Cardiac muscle cell (in vitro differentiated cells and primary cell): ENCODE measurements around the gene RIC8B. TPM values are rescaled to one million over a fixed set of nuclear protein-coding genes. Genes with fewer than 3 reads are reported as not detected.
"Not testable (repeated sequence)": the region's sequence is repeated elsewhere in the genome, so short reads cannot be mapped to it uniquely, and the experiment has no call there.

Experiments used
- DNase-seq, 2 donors: peaks; one replicate each; pipeline versions ENCODE4 v3.0.0 to v3.0.0-alpha.2; 2010 to 2017; ENCODE audit warnings: low read depth in 1 of 2, low spot score in 1 of 2
- H3K27ac ChIP-seq: fragments of 200-600 bp; sonication (generic); 2 replicates; pipeline ENCODE4 v1.5.1; 2016
- H3K27me3 ChIP-seq: fragments of 200-600 bp; sonication (generic); 2 replicates; pipeline ENCODE4 v1.6.0; 2016; ENCODE audit warnings: control low read depth
- H3K36me3 ChIP-seq: fragments of 200-600 bp; sonication (generic); 2 replicates; pipeline ENCODE4 v1.5.1; 2016; ENCODE audit warnings: control low read depth
- H3K4me1 ChIP-seq: fragments of 200-600 bp; sonication (generic); 2 replicates; pipeline ENCODE4 v1.8.1; 2017; ENCODE audit warnings: low read depth, mild to moderate bottlenecking, mixed run types
- H3K4me3 ChIP-seq: fragments of 200-600 bp; sonication (generic); 2 replicates; pipeline ENCODE4 v1.5.1; 2016; ENCODE audit warnings: mild to moderate bottlenecking
- H3K9me3 ChIP-seq: fragments of 200-600 bp; sonication (generic); 2 replicates; pipeline ENCODE4 v1.5.1; 2017; ENCODE audit warnings: low read depth, mild to moderate bottlenecking, control low read depth
- CTCF ChIP-seq: IDR thresholded peaks from 2 replicates; pipeline ENCODE4 v1.5.1; 2012; ENCODE audit warnings: low read depth, mild to moderate bottlenecking, low read length
- polyA plus RNA-seq: library from polyadenylated mRNA; unstranded; fragments of >200 nt; fragmentation: Nextera tagmentation; extraction: Ambion mirVana; gene quantifications from 2 replicates; pipeline ENCODE4 v1.2.1, GENCODE V29; 2016
- total RNA-seq: library from RNA; depleted of rRNA; stranded (reverse); fragments of >200 nt; gene quantifications from 2 replicates; pipeline ENCODE4 v1.2.3, GENCODE V29; 2016

The RIC8B gene
- 13.9 and 16.6 TPM in 2 replicates for total RNA-seq
- polyA plus RNA-seq, result 15.7 and 29.8 TPM in 2 replicates

GRCh38 chr12:106774005-106774807 lies at the start of gene RIC8B:
TSS of gene RIC8B (plus strand) at chr12:106774682. CDS start at chr12:106774746, 64 bp downstream.
- H3K36me3 ChIP-seq, result no peaks in the 10 kb centered on the region
- H3K27me3 ChIP-seq, result no peaks in the 10 kb centered on the region
- H3K4me1 ChIP-seq, result peaks cover 16% of the 10 kb centered on the region
- H3K27ac ChIP-seq, result peak within 1 kb of the TSS; percentile 91
- no peaks in the 10 kb centered on the region for H3K9me3 ChIP-seq
- peak within 1 kb of the TSS; percentile 76 for H3K4me3 ChIP-seq
- DNase-seq, result peak; percentile 98 to 99
- no peak for TF ChIP-seq CTCF

DNA sequence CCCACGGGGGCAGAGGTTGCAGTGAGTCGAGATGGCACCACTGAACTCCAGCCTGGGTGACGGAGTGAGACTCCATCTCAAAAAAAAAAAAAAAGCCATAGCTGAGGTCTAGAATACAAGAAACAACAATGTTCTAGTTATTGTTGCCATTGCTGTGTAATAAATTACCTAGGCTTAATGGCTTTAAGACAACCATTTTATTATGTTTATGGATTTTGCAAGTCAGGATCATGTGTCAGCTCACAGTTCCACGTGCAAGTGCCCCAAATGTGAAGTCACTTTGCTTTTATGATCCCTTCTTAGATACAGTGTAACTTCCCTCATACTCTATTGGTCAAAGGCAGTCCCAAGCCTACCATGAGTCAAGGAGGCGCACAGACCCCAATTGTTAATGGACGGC lies 49.5 kb upstream of the RIC8B start:
- Histone ChIP-seq H3K9me3 (no peaks in the 10 kb centered on the region), H3K27ac (no peak overlapping the region), H3K4me1 (peaks cover 16% of the 10 kb centered on the region), H3K27me3 (no peaks in the 10 kb centered on the region), H3K4me3 (no peak overlapping the region), H3K36me3 (no peaks in the 10 kb centered on the region)
- TF ChIP-seq CTCF, result no peak
- DNase-seq, result no peak

GRCh38 chr12:106726603-106727202 lies 47.8 kb upstream of the RIC8B start:
- DNase-seq, result peak in 1 of 2 donors; percentile 65
- not testable (repeated sequence) for H3K9me3 ChIP-seq, H3K4me3 ChIP-seq, H3K27ac ChIP-seq, H3K36me3 ChIP-seq, H3K27me3 ChIP-seq
- H3K4me1 ChIP-seq, result peaks cover 16% of the 10 kb centered on the region

DNA sequence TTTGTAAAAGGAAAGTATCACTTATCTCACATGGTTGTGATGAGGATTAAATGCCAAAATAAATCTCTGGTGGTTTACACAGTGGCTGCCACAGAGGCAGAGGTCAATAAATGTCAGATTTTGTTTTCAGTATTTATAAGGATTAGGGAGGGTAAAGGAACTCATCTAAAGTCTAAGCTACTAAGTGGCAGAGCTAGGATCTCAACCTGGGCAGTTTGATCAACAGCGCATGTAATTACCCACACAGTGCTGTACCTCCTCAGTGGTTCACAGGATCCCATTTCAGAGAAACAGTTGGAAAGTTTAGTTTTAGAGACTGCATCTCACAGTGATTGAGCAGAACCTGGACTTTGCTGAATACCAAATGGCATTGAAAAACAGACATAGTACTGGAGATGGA lies 44.9 kb upstream of the RIC8B start:
- Histone ChIP-seq H3K4me1 (no peaks in the 10 kb centered on the region), H3K4me3 (no peak overlapping the region), H3K36me3 (no peaks in the 10 kb centered on the region), H3K27me3 (no peaks in the 10 kb centered on the region), H3K9me3 (no peaks in the 10 kb centered on the region), H3K27ac (no peak overlapping the region)
- DNase-seq, result no peak
- no peak for TF ChIP-seq CTCF

GRCh38 chr12:106732890-106733289 lies 41.6 kb upstream of the RIC8B start:
- H3K9me3 ChIP-seq, result no peaks in the 10 kb centered on the region
- TF ChIP-seq CTCF, result no peak
- DNase-seq, result no peak

GRCh38 chr12:106733660-106734059 lies 40.8 kb upstream of the RIC8B start:
- no peaks in the 10 kb centered on the region for H3K27me3 ChIP-seq
- H3K9me3 ChIP-seq, result no peaks in the 10 kb centered on the region
- no peak overlapping the region for H3K27ac ChIP-seq
- H3K36me3 ChIP-seq, result no peaks in the 10 kb centered on the region
- no peaks in the 10 kb centered on the region for H3K4me1 ChIP-seq
- peak in 1 of 2 donors; percentile 35 for DNase-seq
- H3K4me3 ChIP-seq, result no peak overlapping the region
- no peak for TF ChIP-seq CTCF

More at GRCh38 chr12:106732890-106733289, 41.6 kb upstream of the RIC8B start:
- no peaks in the 10 kb centered on the region for H3K27me3 ChIP-seq
- H3K4me3 ChIP-seq, result no peak overlapping the region
- no peaks in the 10 kb centered on the region for H3K36me3 ChIP-seq
- no peaks in the 10 kb centered on the region for H3K4me1 ChIP-seq
- no peak overlapping the region for H3K27ac ChIP-seq
